Heart left ventricle (tissue), 13 donors: ENCODE measurements around the gene SH3BP4.

Experiments used
- CTCF ChIP-seq, 12 donors: fragments of 200-600 bp; sonication (generic) in 4 of 12; IDR thresholded peaks; one replicate each; pipeline versions ENCODE4 v1.5.0 to v1.8.0; 2018 to 2022; ENCODE audit warnings: antibody characterized with exemption in 12 of 12, mild to moderate bottlenecking in 5 of 12
- POLR2A ChIP-seq, 2 donors: fragments of 450-650 bp; IDR thresholded peaks; one replicate each; pipeline ENCODE4 v1.6.1; 2017; ENCODE audit warnings: antibody characterized with exemption in 2 of 2, mild to moderate bottlenecking in 2 of 2, moderate library complexity in 2 of 2
- donor health status: ischemic (EF 13 %, LVEDD 7.1; RV severe dilation, severe dysfunction).
- donor health status: DM: no; HTN: yes; CAD: no.
- donor health status: DM: no; HTN: no; CAD: no.
- donor health status: ischemic (EF 25% LVEDD 6.9; RV normal size, moderate dysfunction).
- donor health status: ischemic (EF 25% LVEDD 5.7; RV mildly dilated, moderate dysfunction).
- donor health status: ischemic (EF 35%, LVEDD 5.7; RV mildly dilated, moderate dysfunction).
- donor health status: nonischemic (EF 11% LVEDD 7.7; RV severe dilation, severe dysfunction).
- donor health status: DM: yes; HTN: yes; CAD: no.
- donor health status: PGD.
- donor health status: ischemic (EF 29% LVEDD 5.4; RV normal size, mild dysfunction).
- donor health status: nonischemic (EF 23%, LVEDD 6.1; RV moderate dilation, normal function).

- no peak for TF ChIP-seq POLR2A (IDR thresholded peaks at IDR 0.05)
- no peak for TF ChIP-seq CTCF (IDR thresholded peaks at IDR 0.05)
Observed at GRCh38 chr2:234986390-234986789, 34.6 kb downstream of the SH3BP4 start.
